WERI-Rb-1 (cell line): ENCODE results near the gene UMODL1.

Experiments
- DNase-seq: peaks from one replicate; pipeline ENCODE4 v3.0.0-alpha.2; 2020
- H3K27ac ChIP-seq: fragments of 250-450 bp; sonication (Bioruptor Pico); 2 replicates; pipeline ENCODE4 v1.5.1; 2020; ENCODE audit warnings: mild to moderate bottlenecking, moderate library complexity
- H3K27me3 ChIP-seq: fragments of 250-450 bp; sonication (Bioruptor Pico); 2 replicates; pipeline ENCODE4 v1.5.1; 2021; ENCODE audit warnings: mild to moderate bottlenecking, low read depth, moderate library complexity; ENCODE audit not compliant: insufficient read depth, severe bottlenecking
- H3K36me3 ChIP-seq: fragments of 250-450 bp; sonication (Bioruptor Pico); 2 replicates; pipeline ENCODE4 v1.5.1; 2020; ENCODE audit warnings: mild to moderate bottlenecking, moderate library complexity
- H3K4me3 ChIP-seq: 2 replicates; pipeline ENCODE4 v1.5.1; 2011; ENCODE audit warnings: low read depth, mild to moderate bottlenecking, control low read depth, low read length
- H3K9me3 ChIP-seq: fragments of 250-450 bp; sonication (Bioruptor Pico); 2 replicates; pipeline ENCODE4 v1.5.1; 2021; ENCODE audit warnings: mild to moderate bottlenecking, moderate library complexity; ENCODE audit not compliant: severe bottlenecking
- CTCF ChIP-seq: IDR thresholded peaks from 2 replicates; pipeline ENCODE4 v1.5.1; 2011; ENCODE audit warnings: low read depth, mild to moderate bottlenecking, control low read depth, inconsistent platforms, low read length

Gene UMODL1

DNA sequence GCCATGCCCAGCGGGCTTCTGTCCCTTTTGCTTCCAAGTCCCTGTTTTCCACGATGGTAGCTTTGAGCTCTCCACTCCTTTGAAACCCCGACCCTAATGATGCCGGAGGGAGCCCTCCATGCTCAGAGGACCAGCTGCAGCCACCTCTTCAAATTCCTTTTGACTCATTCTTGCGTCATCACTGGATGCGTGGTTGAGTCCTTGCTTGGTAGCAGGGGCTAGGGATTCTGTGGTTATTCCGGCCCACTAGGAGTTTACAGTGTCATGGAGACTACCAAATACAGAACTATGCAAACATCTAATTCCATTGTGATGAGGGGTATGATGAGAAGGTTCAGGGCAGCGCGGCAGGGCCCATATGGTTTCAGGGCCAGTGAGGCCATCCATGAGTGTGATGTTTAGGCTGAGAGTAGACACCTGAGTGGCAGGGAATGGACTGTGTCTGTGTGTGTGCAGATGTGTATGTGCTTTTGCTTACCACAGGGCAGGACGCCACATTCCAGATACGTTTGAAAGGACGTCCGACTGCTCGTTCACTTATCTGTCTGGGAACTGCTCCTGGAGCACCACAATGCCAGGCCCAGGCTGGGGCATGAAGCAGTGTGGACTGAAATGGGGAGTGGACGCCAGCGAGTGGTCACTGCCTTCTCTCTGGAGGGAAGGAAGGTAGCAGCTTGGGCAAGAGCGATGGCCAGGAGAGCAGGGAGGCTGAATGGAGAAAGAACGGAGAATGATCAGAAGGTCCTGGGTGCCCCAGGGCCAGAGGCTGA lies 30.5 kb upstream of the UMODL1 start:
- TF ChIP-seq CTCF, result no peak
- H3K36me3 ChIP-seq, result no peaks in the 10 kb centered on the region
- DNase-seq, result no peak
- no peak overlapping the region for H3K27ac ChIP-seq
- H3K9me3 ChIP-seq, result peaks cover 3% of the 10 kb centered on the region
- H3K27me3 ChIP-seq, result no peaks in the 10 kb centered on the region
- H3K4me3 ChIP-seq, result no peak overlapping the region

DNA sequence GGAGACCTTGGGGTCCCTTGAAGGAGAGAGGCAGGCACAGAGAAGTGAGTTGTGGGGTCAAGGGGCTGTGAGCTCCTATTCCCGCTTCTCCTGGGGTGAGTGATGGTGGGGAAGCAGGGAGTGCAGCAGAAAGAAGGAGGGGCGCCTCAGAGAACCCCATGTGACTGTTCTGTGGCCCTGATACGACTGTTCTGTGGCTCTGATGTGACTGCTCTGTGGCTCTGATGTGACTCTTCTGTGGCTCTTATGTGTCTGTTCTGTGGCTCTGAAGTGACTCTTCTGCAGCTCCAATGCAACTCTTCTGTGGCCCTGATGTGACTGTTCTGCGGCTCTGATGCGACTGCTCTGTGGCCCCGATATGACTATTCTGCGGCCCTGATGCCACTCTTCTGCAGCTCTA lies 29.9 kb upstream of the UMODL1 start:
- no peak for DNase-seq
- Histone ChIP-seq H3K27ac (no peak overlapping the region), H3K36me3 (no peaks in the 10 kb centered on the region), H3K4me3 (no peak overlapping the region), H3K27me3 (no peaks in the 10 kb centered on the region), H3K9me3 (peaks cover 3% of the 10 kb centered on the region)
- TF ChIP-seq CTCF, result no peak

- H3K36me3 ChIP-seq, result no peaks in the 10 kb centered on the region
- DNase-seq, result no peak
- no peak overlapping the region for H3K4me3 ChIP-seq
- H3K9me3 ChIP-seq, result peaks cover 3% of the 10 kb centered on the region
- no peaks in the 10 kb centered on the region for H3K27me3 ChIP-seq
- H3K27ac ChIP-seq, result no peak overlapping the region
- no peak for TF ChIP-seq CTCF
These were observed 29.4 kb upstream of the UMODL1 start for GRCh38 chr21:42041711-42042110.

DNA sequence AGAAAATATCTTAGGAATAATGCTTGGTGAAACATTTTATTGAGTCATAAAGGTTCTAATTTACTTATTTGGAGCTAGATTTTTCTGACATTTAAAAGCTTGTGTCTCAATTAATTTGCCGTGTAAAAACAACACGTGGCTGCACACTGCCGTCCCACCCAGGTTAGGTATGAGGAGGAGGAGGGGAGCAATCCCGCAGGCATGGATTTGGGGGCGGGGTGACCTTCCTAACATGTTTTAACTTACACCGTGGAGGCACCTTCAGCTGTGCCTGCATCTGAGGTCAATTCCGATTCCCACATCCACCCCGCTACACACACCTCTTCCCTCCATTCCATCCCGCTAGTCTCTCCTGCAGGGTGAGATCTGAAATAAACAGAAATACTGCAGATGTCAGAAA lies 28.5 kb upstream of the UMODL1 start:
- no peak for DNase-seq

GRCh38 chr21:42043201-42043895 lies 27.8 kb upstream of the UMODL1 start:
- DNase-seq, result no peak
- no peak for TF ChIP-seq CTCF
- Histone ChIP-seq H3K27ac (no peak overlapping the region), H3K36me3 (no peaks in the 10 kb centered on the region), H3K27me3 (no peaks in the 10 kb centered on the region), H3K9me3 (peaks cover 3% of the 10 kb centered on the region), H3K4me3 (no peak overlapping the region)

More for the DNA sequence above, 28.5 kb upstream of the UMODL1 start:
- H3K9me3 ChIP-seq, result peaks cover 3% of the 10 kb centered on the region
- no peak overlapping the region for H3K4me3 ChIP-seq
- no peak for TF ChIP-seq CTCF
- H3K36me3 ChIP-seq, result no peaks in the 10 kb centered on the region
- no peaks in the 10 kb centered on the region for H3K27me3 ChIP-seq
- no peak overlapping the region for H3K27ac ChIP-seq
